Body of pancreas (tissue), 4 donors: Measurements from ENCODE around the gene KCNF1. TPM values are rescaled to one million over a fixed set of nuclear protein-coding genes. Genes with fewer than 3 reads are reported as not detected.

Source experiments
- ATAC-seq: fragments of 150-250 bp; one replicate; pipeline ENCODE4 v1.9.1; 2016
- DNase-seq, 4 donors: peaks; one replicate each; pipeline ENCODE4 v3.0.0-alpha.2; 2019
- H3K27ac ChIP-seq, 4 donors: fragments of 200-600 bp; sonication (generic); 1 replicate in 3 of 4; 2 replicates in 1 of 4; pipeline versions ENCODE4 v1.5.1 to v1.6.1; 2016 to 2019; ENCODE audit warnings: mild to moderate bottlenecking in 1 of 4, mixed read lengths in 1 of 4, moderate library complexity in 1 of 4
- H3K27me3 ChIP-seq, 2 donors: fragments of 200-600 bp; sonication (generic); one replicate each; pipeline ENCODE4 v1.6.0; 2016; ENCODE audit warnings: mild to moderate bottlenecking in 1 of 2
- H3K36me3 ChIP-seq, 2 donors: fragments of 200-600 bp; sonication (generic); replicated peaks in 1 of 2; 2 replicates each; pipeline ENCODE4 v1.5.1; 2016; ENCODE audit warnings: low read depth in 2 of 2; ENCODE audit not compliant: insufficient read depth in 1 of 2
- H3K4me1 ChIP-seq: fragments of 200-600 bp; sonication (generic); one replicate; pipeline ENCODE4 v1.6.0; 2016
- H3K4me3 ChIP-seq, 2 donors: fragments of 200-600 bp; sonication (generic); 1 replicate in 1 of 2; 2 replicates in 1 of 2; pipeline ENCODE4 v1.5.1; 2016 to 2019
- H3K9me3 ChIP-seq, 3 donors: fragments of 200-600 bp; sonication (generic); 1 replicate in 2 of 3; 2 replicates in 1 of 3; pipeline ENCODE4 v1.5.1; 2016
- CTCF ChIP-seq, 7 experiments: fragments of 450-650 bp in 4 of 7; fragments of 200-600 bp in 3 of 7; sonication (generic) in 3 of 7; IDR thresholded peaks; one replicate each; pipeline ENCODE4 v1.5.1; 2016 to 2019; ENCODE audit warnings: antibody characterized with exemption in 7 of 7
- POLR2A ChIP-seq, 3 donors: fragments of 450-650 bp; IDR thresholded peaks; one replicate each; pipeline ENCODE4 v1.6.1; 2016; ENCODE audit warnings: antibody characterized with exemption in 3 of 3, mild to moderate bottlenecking in 2 of 3
- WGBS, 2 donors: methylation state at CpG; one replicate each; pipeline ENCODE4 v1.1.5; 2017; 5-methylcytosine and 5-hydroxymethylcytosine counted together
- intact Hi-C: fragments of 100-400 bp; cut with DNase I; formaldehyde crosslinking; loops from one replicate; pipeline ENCODE4 v1.15.1; 2023
- total RNA-seq, 2 donors: library from RNA; depleted of rRNA; stranded (reverse); fragments of >200 nt; gene quantifications; one replicate each; pipeline ENCODE4 v1.1.0, GENCODE V29; 2016

KCNF1 gene
- total RNA-seq, 2 donors from 2014 or later, result 5.3 TPM; not detected in 1

DNA sequence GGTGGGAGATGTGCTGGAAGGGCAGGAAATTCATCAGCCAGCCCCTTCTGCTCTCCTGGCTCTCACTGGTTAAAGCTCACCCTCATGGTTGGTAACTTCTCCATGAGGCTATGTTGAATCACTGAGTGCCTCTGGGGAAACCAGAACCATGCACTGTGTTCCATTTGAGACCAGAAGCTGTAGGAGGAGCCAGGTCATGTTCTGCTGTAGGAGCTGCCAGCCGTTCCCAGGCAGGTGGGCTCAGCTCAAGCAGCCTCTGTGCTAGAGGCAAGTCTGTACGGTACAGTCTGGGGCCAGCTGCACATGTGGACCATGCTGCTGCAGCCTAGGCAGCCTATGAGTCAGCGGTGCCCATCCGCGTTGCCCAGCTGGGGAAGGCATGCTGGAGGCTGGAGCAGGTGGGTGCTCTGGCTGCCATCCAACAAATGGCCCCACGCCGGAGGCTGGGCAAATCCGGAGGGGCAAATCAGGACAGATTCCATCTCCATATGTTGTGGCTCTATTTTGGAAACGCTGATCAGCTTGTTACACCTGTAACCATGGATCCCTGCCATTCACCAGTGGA is 22.0 kb upstream of the KCNF1 start:
- H3K4me1 ChIP-seq, result peaks cover under 1% of the 10 kb centered on the region
- ATAC-seq (no peak), DNase-seq (no peak)
- H3K27ac ChIP-seq, result no peak overlapping the region
- H3K4me3 ChIP-seq, result no peak overlapping the region
- no peaks in the 10 kb centered on the region for H3K27me3 ChIP-seq
- intact Hi-C loops, result no loop called here
- no peaks in the 10 kb centered on the region for H3K9me3 ChIP-seq
- no peaks in the 10 kb centered on the region for H3K36me3 ChIP-seq
- WGBS, 2 donors, result 52% methylated on average over 6 of the region's 9 CpGs; no CpG with 5 or more reads in 1 of the 2 donors
- TF ChIP-seq CTCF (IDR thresholded peaks at IDR 0.05), result no peak

GRCh38 chr2:10890706-10891270 is 20.9 kb upstream of the KCNF1 start:
- Histone ChIP-seq H3K4me1 (no peaks in the 10 kb centered on the region), H3K36me3 (no peaks in the 10 kb centered on the region), H3K9me3 (no peaks in the 10 kb centered on the region), H3K27me3 (no peaks in the 10 kb centered on the region), H3K4me3 (no peak overlapping the region), H3K27ac (no peak overlapping the region)
- intact Hi-C loops, result no loop called here
- WGBS, 2 donors, result 72 to 74% methylated on average over 8 of the region's 8 CpGs
- TF ChIP-seq CTCF (IDR thresholded peaks at IDR 0.05), result no peak
- no peak for TF ChIP-seq POLR2A (IDR thresholded peaks at IDR 0.05)
- ATAC-seq, result no peak
- no peak for DNase-seq

- Histone ChIP-seq H3K27me3 (no peaks in the 10 kb centered on the region), H3K27ac (no peak overlapping the region), H3K4me1 (no peaks in the 10 kb centered on the region), H3K9me3 (no peaks in the 10 kb centered on the region), H3K4me3 (no peak overlapping the region), H3K36me3 (no peaks in the 10 kb centered on the region)
- intact Hi-C loops, result no loop called here
- ATAC-seq (no peak), DNase-seq (no peak)
- WGBS, 2 donors, result 80 to 88% methylated on average over 4 to 6 of the region's 6 CpGs
- no peak for TF ChIP-seq POLR2A (IDR thresholded peaks at IDR 0.05)
- no peak for TF ChIP-seq CTCF (IDR thresholded peaks at IDR 0.05)
Measured at GRCh38 chr2:10891390-10891789, 20.3 kb upstream of the KCNF1 start.

DNA sequence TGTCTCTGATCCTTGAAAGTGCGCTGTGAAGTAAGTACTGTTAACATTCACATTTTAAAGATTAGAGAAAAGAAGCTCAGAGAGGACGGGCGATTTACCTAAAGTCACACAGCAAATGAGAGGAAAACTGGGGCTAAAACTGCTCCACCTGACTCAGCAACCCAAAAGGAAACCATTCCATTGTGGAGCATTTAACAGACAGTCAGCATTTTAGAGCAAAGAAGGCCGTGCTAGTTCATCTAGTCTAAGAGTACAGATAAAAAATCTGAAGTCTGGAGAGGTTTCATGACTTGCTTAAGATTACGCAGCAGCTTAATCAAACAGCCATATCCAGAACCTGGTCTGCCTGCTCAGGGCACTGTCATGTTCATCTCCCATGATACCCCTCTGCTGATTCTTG is 19.9 kb upstream of the KCNF1 start:
- WGBS, 2 donors, result 79 to 88% methylated on average over 5 of the region's 5 CpGs

More for the DNA sequence above, 19.9 kb upstream of the KCNF1 start:
- DNase-seq (no peak), ATAC-seq (no peak)
- Histone ChIP-seq H3K9me3 (no peaks in the 10 kb centered on the region), H3K4me1 (no peaks in the 10 kb centered on the region), H3K4me3 (no peak overlapping the region), H3K36me3 (no peaks in the 10 kb centered on the region), H3K27ac (no peak overlapping the region), H3K27me3 (no peaks in the 10 kb centered on the region)
- intact Hi-C loops, result no loop called here
- no peak for TF ChIP-seq CTCF (IDR thresholded peaks at IDR 0.05)
- TF ChIP-seq POLR2A (IDR thresholded peaks at IDR 0.05), result no peak
